HG03097 (cell line): ENCODE data around the gene KCNH6.

ENCODE experiments used
- ATAC-seq: cut with Tn5 transposase; IDR thresholded peaks from one replicate; pipeline ENCODE4 v1.9.1; 2021; ENCODE audit not compliant: unreplicated experiment, low FRiP score

The KCNH6 gene

DNA sequence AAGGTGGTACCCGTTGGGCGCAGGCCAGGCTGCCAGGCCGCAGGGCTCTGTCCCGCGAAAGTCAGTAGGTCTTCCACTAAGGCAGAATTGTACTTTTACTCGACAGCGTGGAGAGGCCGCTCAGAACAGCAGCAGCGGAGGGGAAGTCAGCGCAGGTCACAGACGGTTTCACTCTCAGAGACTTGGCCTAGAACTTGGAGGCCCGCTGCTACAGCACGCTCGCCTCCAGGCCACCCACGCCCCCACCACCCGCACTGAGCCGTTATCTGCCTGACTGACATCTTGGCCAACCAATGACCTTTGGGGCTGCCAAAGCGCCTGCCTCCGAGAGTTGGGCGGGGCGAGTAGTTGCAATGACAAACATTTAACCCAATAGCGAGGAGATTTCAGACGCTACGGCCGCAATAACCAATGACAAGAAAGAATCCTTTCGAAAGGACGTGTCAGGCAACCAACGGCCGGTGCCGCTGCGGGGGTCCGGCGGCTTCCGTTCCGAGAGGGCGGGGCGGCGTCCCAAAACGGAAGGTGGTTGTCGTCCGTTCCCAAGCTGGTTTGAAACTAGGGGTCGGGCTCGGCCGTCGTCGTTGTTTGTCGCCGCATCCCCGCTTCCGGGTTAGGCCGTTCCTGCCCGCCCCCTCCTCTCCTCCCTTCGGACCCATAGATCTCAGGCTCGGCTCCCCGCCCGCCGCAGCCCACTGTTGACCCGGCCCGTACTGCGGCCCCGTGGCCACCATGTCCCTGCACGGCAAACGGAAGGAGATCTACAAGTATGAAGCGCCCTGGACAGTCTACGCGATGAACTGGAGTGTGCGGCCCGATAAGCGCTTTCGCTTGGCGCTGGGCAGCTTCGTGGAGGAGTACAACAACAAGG lies 27.0 kb downstream of the KCNH6 start, which contains the start of gene DCAF7:
Gene DCAF7 (plus strand): TSS at position 532 of the 871 bp plus-strand sequence. CDS start 201 bp downstream, at position 733.
- peak; percentile 91 for ATAC-seq

DNA sequence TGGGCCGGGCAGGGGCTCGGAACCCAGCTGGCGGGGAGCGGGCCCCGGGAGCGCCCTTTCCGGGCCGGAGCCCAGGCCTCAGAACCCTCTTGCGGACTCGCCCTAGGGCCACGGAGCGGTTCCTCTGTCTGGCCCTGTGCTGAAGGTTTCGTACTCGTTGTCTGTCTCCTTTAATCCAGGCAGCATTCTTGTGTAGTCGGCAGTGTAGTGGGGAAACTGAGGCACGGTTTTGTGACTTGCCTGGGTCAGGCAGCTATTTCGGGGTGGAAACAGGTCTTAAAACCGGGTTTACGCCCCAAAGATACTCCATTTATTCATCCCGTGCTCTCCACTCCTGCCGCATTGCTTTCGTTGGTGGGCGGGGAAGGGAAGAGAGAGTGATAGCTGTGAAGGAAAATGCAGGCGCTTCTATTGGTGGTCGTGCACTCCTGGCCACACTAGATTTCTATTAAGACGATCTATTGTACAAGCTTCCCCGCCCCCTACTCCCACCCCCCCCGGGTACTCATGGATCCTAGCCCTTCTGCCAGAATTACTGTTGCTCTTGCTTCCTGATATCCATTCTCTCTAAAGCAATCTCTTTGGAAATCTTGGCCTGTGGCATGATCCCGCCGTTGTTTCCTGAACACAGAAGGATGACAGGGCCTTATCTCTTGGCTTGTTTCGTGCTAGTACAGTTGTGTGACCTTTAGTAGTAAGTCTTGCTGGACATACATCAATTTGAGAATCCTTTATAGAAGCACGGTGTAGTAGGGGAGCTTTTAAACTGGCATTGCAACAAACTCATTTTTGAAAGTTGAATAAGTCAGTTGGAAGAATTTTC lies 27.9 kb downstream of the KCNH6 start:
- ATAC-seq = peak; percentile 7

DNA sequence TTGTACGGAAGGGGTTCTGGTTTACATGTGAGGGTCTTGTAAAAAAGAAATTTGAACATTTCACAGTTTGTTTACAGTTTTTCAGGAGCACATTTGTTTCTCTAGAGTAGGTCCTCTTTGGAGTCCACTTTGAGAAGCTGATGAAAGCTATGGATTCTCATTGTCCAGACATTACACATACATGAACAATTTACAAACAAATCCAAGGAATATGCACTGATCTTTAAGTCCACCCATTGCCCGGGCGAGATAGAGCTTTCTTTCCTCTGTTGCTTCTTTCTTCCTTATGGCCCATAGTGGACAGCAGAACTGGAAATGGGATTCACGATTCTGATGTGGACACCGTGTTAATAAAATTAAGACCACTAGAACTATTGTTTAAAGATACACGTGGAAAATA lies 29.1 kb downstream of the KCNH6 start:
- no peak for ATAC-seq

DNA sequence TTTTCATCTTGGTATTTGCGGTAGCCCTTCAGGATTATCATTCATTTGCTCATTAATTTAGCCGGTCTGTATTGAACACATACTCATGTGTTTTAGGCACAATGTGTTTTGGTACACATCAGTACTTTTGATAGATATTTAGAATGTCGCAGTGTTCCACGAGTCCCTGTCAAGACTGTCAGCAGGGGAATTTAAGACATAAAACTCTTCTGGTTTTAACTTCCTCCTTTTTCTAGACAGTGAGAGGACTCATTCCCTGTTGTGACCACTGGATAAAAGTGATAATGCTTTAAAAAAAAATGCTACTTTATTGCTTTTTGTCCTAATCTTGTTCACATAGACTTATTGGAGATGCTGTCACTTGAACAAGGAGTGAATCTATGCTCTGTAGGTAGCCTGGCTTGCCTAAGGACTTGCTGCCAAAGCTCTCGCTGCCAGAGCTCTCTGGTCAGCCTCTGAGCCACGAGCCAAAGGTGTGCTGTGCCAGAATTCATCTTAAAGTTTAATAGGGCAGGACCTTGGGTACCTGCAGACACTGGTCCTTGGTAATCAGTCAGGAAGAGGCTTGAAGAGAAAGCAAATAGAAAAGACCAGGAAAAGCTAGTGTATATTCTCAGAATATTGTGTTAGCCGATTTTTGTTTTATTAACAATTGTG lies 32.5 kb downstream of the KCNH6 start:
- ATAC-seq = no peak

DNA sequence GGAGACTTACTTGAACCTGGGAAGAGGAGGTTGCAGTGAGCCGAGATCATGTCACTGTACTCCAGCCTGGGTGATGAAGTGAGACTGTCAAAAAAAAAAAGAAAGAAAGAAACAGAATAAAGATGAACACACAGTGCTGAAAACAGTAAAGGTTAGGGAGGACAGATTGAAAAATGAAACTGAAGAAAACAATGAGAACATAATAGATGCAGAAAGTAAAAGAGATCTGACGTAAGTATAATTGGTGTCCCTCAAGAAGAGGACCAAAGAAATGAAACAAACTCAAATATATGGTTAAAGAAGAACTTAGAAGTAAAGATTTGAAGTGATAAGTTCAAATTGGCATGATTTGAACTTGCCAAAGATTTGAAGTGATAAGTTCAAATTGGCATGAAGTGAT lies 34.3 kb downstream of the KCNH6 start:
- ATAC-seq = no peak

DNA sequence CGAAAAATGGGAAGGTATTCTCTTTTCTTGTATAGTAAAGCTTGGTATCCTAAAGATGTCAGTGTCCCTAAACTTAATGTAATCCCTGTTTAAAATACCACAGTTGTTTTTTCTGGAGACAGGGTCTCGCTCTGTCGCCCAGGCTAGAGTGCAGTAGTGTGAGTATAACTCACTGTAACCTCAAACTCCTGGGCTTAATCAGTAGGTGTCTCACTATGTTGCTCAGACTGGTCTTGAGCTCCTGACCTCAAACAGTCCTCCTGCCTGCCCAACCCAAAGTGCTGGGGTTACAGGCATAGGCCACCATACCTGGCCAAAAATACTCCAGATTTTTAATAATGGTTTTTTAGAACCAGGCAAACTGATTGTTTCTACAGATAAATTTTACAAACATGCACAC lies 35.3 kb downstream of the KCNH6 start:
- ATAC-seq = no peak

DNA sequence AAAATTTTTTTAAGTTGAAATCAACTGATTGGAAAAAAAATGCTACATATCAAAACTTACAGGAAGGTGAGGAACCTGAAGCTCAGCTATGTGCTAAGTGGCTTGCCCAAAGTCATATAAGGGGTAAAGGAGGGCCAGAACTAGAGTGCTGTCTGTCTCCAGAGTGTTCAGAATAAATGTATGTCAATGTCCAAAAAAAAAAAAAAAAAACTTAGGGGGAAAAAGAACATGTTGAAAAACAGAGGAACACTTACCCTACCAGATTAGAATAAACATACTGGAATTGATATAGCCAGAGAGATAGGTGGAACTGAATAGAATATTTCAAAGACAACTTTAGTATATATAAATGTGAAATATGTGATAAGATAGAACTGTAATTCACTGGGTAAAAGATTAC lies 38.7 kb downstream of the KCNH6 start:
- ATAC-seq = no peak

DNA sequence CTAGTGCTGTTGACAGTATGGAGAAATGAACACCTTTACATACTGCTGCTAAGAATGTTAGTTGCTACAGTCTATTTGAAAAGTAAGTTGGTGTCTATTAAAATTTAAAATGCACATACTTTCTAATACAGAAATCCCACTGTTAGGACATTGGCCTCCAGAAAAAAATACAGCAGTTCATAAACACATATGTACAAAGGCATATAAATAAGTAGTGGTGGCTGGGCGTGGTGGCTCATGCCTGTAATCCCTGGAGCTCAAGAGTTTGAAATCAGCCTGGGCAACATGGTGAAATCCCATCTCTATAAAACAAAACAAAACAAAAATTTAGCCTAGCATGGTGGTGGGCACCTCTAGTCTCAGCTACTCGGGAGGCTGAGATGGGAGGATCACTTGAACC lies 40.2 kb downstream of the KCNH6 start:
- ATAC-seq = no peak

DNA sequence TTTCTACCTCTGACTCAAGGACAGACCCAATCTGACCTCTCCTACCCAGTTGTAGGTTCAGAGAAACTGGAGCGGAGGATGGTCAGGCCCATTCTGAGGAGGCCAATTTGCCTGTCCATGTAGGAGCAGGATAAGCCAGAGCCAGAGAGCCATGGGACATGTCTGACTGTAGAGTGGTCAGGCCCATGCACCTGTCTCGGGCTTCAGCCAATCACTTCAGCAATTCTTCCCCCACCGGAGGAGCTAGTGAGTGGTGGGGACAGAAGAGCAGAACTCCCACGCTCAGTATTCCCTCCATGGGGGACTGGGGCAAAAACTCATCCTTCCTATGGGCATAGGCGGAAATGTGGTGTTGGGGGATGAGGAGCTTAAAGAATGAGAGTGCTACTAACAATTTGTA lies 41.4 kb downstream of the KCNH6 start:
- no peak for ATAC-seq

DNA sequence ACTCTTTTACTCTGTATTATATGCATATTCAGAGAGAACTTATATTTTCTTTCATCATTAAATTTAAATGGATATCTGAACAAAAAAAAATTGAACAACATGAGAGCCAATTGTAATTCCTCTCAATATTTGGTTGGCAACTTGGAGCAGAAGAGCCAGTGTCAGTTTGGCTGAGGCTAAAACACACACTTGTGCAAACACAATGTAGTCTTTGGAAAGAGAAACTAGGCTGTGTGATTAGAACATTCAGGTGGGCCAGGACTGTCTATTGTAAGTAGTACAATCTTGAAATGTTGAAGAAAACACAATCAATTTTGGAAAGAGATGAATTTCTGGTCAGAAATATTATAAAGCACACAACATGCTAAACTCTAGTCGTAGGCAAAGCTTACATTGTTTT lies 44.1 kb downstream of the KCNH6 start:
- ATAC-seq = no peak

DNA sequence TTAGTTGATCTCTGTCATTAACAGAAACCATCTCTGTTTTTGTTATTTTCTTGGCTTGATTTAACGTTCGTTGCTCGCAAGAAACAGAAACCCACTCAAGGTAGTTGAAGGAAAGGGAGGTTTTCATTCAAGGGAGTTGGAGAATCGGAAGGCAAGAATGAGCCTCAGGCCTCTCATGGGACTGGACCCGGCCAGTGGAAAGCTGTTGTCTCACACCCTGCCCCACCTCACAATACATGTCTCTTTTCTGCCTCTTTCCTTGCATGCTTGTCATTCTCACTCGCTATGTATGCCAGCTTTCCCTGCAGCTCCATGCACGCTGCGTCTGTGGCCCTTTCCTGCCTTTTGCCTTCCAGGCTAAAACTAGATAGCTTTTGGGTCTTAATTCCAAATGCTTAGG lies 45.4 kb downstream of the KCNH6 start:
- ATAC-seq = no peak

DNA sequence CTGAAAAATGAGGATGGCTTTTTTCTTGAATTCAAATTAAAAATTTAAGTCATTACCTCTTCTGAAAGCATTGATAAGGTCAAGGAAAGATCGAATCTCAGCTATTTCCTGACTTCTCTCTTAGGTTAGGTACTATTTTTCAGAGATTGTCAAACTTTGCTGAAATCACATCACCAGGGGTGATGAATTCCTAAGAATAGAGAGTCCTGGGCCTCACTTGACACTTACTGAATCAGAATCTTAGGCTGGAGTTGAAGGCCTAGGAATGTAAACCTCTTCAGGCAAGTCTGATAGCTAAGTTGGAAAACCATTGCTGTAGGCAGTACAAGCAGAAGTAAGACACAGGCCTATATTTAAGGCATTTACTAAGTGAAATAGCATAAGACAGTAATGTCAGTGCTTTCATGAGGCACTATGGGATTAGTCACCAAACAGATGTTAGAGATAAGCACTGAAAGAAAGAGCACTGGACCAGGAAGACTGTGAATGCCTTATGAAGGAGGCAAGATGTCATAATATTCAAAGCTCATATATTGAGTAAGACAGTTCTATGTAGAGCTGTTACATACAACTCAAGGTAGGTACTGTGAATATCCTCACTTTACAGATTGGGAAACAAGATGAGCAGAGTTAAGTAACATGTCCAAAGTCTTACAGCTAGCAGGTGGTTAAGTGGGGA lies 48.6 kb downstream of the KCNH6 start:
- ATAC-seq = no peak

DNA sequence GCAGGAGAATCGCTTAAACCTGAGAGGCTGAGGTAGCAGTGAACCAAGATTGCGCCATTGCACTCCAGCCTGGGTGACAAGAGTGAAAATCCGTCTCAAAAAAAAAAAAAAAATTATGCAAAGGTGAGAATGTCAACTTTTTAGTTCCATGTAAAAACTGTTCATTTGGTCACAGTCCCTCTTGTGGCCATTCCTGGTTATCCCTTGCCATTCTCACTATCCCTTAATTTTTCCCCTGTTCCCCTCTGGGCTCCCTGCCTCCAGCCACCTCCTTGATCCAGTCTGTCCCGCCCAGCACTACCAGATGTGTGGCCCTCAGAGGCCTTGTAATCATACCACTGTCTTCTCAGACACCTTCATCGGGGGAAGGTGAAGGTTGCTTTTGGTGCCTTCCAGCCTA lies 50.5 kb downstream of the KCNH6 start:
- no peak for ATAC-seq

DNA sequence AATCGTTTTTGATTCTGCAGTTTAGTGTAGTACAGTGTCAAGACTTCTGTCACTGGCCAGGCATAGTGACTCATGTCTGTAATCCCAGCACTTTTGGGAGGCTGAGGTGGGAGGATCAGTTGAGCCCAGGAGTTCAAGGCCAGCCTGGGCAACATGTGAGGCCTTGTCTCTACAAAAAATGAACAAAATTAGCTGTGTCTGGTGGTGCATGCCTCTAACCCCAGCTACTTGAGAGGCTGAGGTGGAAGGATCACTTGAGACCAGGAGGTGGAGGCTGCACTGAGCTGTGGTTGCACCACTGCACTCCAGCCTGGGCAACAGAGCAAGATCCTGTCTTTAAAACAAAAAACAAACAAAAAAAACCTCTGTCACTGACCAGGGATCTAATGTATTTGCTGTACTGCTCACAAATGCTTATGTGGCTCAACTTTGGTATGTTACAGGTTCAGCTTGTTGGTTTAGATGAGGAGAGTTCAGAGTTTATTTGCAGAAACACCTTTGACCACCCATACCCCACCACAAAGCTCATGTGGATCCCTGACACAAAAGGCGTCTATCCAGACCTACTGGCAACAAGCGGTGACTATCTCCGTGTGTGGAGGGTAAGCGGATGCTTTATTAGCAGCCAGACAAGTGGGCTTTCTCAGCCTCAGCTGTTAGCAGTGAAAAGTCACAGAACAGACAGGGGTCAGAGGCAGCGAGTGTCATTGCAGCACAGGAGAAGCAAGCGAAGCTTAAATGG lies 55.0 kb downstream of the KCNH6 start:
- ATAC-seq = no peak

DNA sequence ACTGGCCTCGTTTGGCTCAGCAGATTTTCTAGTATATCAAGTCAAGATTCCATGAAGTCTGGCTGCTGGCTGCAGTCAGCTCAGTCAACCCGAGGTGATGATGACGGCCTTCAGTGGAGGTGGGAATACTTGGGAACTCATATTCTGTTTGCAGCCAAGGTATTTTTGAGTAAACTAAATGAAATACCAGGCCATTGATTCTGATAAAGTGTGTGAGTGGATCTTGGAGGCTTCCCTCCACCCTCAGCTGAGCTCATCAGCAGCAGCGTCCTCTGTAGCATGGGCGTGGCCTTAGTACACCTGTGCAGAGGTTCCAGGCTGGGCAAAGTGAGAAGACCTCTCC lies 55.6 kb downstream of the KCNH6 start:
- ATAC-seq = no peak

DNA sequence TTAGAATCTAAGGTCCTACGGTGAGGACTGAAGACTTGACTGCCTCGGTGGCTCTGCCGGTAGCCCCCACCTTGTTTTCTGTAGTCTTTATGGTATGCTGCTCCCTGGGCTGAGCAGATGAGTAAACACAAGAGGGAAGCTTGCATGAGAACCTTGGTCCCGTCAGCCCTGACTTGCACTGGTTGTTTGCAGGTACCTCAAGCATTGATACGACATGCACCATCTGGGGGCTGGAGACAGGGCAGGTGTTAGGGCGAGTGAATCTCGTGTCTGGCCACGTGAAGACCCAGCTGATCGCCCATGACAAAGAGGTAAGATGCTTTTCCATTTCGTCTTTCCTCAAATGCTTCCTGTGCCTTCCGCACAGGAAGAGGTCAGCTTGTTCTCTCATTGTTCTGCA lies 56.5 kb downstream of the KCNH6 start:
- ATAC-seq = no peak

DNA sequence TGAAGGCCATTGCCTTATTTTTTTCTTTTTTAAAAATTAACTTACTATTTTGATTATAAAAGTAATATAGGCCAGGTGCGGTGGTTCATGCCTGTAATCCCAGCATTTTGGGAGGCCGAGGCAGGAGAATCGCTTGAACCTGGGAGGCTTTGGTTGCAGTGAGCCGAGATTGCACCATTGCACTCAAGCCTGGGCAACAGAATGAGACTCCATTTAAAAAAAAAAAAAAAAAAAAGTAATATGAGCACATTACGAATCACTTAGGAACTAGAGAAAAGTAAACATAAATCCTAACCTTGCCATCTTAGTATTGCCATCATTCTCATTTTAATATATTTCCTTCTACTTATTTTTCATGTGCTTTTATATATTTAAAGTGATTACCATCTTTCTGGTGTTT lies 64.6 kb downstream of the KCNH6 start:
- ATAC-seq = no peak

DNA sequence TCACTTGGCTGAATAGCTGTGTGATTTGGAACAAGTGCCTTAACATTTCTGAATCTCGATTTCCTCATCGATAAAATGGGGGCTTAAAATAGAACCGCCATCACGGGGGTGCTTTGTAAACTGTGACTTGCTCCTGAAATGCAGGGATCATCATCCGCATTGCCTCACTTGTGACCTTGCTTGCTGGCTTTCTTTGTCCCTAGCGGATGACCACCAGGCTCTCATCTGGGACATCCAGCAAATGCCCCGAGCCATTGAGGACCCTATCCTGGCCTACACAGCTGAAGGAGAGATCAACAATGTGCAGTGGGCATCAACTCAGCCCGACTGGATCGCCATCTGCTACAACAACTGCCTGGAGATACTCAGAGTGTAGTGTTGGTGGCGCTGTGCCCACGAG lies 65.6 kb downstream of the KCNH6 start:
- ATAC-seq = no peak

DNA sequence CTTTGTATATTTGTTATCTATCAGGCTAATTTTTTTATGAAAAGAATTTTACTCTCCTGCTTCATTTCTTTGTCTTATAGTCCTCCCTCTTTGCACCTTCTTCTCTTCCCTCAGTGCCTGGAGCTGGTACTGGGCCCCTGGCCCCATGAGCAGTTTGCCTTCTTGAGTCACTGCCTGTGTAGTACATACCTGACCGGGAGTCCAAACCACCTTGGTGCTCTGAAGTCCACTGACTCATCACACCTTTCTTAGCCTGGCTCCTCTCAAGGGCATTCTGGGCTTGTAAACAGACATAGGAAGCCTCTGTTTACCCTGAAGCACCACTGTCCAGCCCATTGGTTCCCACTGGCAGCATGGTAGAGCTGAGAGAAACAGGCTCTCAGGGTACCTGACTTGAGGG lies 66.5 kb downstream of the KCNH6 start:
- no peak for ATAC-seq

DNA sequence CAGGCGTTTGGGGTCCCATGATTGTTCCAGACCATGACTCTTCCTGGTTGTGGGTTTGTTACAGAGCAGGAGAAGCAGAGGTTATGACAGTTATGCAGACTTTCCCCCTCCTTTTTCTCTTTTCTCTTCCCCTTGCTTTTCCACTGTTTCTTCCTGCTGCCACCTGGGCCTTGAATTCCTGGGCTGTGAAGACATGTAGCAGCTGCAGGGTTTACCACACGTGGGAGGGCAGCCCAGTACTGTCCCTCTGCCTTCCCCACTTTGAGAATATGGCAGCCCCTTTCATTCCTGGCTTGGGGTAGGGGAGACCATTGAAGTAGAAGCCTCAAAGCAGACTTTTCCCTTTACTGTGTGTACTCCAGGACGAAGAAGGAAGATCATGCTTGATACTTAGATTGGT lies 69.6 kb downstream of the KCNH6 start:
- no peak for ATAC-seq
